ENCODE measurements around the gene TSPAN18.

TSPAN18 gene

GRCh38 chr11:44876194-44876723 lies 149.5 kb downstream of the TSPAN18 start:
- DNase-seq = no peak

DNA sequence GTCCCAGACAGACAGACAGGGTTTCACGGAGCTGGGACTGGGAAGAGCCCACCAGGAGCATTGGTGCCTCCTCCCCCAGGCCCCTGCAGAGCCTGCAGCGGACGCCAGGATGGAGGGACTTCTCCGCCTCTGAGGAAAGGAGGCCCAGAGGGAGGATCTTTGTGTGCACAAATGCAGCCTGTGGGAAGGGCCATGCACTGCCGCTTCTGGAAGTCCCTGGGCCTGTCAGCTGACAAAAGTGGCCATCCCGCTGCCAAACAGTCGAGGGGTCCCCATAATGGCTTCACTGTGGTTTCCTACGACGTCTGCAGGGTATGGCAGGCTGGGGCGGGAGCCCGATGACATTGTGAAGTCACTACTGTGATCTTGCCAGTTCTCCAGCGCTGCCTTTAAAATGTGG lies 150.1 kb downstream of the TSPAN18 start:
- DNase-seq = no peak

GRCh38 chr11:44877571-44878497 lies 151.1 kb downstream of the TSPAN18 start:
- DNase-seq = peak; percentile 25 to 42

DNA sequence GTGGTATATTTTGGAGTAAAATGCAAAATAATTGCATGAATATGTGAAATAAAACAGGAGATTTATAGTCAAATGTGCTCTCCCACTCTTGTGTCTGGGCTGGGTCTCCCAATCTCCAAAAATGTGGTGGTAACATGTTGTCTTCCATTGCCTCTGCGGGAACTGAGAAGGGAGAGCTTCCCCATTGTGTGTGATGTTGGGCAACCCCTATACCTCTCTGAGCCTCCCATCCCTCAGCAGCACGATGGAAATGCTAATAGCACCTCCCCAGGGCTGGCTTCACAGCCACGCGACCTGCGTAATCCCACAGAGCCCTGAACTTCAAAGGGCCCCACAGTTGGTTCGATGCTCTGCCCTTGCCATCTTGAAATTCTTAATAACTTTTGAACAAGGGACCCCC lies 151.9 kb downstream of the TSPAN18 start:
- DNase-seq = no peak

DNA sequence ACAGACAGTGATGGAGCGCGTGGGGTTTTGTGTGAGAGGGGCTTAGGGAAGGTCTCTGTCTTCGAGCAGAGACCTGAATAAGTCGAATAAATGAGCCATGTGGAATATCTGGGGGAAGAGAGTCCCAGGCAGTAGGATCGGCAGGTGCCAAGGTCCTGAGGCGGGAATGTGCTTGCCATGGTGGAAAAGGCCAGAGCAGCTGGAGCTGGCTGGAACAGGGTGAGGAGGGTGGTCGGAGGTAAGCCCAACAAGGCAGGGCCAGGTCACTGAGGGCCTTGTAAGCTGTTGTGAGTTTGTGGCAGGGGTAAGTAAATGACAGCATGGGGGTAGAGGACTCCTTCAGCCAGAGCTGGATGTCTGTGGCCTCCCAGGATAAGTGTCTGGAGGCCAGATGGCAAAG lies 152.7 kb downstream of the TSPAN18 start:
- no peak for DNase-seq

- DNase-seq = no peak
Observed at GRCh38 chr11:44880511-44880910, 153.7 kb downstream of the TSPAN18 start.

DNA sequence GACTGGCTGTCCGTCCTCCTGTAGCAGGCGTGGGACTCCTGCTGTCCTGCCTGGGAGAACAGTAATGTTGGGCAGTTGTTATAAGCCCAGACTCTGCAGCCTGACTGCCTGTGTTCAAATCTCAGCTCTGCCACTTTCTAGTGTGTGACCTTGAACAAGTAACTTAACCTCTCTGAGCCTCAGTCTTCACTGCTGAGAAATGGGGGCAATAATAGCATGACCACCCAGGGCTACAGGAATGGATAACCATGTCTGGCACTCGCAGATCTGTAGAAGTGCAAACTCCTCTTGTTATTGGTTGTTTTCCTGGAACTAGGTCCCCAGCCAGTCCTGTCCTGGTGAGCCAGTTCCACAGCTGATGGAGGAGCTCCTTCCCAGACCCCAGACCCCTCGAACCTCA lies 154.2 kb downstream of the TSPAN18 start:
- no peak for DNase-seq

GRCh38 chr11:44883277-44883676 lies 156.5 kb downstream of the TSPAN18 start:
- no peak for DNase-seq

DNA sequence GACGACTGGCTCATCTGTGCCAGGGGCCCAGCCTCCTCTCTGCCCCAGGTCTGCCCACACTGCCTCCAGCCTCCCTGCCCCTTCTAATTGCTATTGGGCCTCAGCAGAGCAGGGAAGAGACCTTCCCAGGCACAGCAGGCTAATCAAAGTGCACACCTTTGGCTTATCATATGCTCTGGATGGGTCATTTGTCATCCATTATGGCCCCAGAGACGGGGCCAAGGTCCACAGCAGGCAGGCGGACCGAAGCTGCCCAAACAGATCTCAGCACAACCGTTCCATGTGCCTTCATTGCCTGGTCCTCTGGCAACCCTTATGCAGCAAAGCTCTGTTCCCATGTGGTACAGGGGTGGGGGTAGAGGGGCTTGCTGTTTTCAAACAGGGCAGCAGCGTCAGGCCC lies 157.3 kb downstream of the TSPAN18 start:
- DNase-seq = no peak

GRCh38 chr11:44885065-44885810 lies 158.5 kb downstream of the TSPAN18 start:
- DNase-seq = no peak

- DNase-seq = no peak
Observed at GRCh38 chr11:44885919-44886789, 159.4 kb downstream of the TSPAN18 start.

- no peak for DNase-seq
Observed at GRCh38 chr11:44886790-44887140, 160.0 kb downstream of the TSPAN18 start.

- DNase-seq = no peak
Observed at GRCh38 chr11:44887636-44888035, 160.9 kb downstream of the TSPAN18 start.

DNA sequence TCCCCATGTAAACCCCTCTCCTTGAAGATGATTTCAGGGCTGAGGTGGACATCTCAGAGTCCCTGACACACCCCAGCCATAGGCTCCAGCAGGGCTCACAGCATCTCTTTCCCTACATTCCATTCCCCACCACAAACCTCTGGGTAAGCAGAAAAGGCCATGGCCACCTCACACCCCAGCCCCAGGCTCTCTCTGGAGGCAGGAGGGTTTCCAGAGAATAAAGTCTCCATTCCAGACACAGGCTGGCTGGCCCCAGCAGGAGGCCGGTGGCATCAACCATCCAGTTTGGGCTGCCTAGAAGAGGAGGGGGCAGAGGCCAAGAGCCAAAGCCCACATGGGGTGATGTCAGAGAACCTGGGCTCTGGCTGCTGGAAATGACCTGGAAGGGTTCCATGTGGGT lies 162.5 kb downstream of the TSPAN18 start:
- no peak for DNase-seq

DNA sequence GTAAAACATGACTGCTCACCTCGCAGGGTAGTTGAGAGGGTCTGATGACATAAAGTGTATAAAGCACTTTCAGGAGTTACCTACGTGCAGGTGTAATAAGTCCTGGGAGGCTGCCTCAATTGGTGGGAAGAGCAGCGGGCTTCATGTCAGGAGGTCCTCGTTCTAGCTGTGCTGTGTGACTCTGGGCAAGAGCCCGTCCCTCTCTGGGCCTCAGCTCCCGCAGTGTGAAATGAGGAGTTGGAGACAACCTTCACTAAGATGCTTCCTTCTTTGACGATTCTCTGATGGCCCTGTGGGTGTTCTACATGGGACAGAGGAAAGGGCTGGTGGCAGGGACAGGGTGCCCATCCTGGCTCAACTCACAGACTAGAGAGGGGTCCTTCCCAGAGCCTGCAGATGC lies 166.1 kb downstream of the TSPAN18 start:
- no peak for DNase-seq

- DNase-seq = no peak
Observed at GRCh38 chr11:44893308-44893822, 166.6 kb downstream of the TSPAN18 start.

GRCh38 chr11:44893846-44894617 lies 167.3 kb downstream of the TSPAN18 start:
- peak; percentile 62 to 73 for DNase-seq

GRCh38 chr11:44899959-44900358 lies 173.2 kb downstream of the TSPAN18 start:
- DNase-seq = peak in 1 of 2 experiments; percentile 28

- DNase-seq = no peak
Observed at GRCh38 chr11:44901120-44901633, 174.4 kb downstream of the TSPAN18 start.

GRCh38 chr11:44901786-44902185 lies 175.0 kb downstream of the TSPAN18 start:
- no peak for DNase-seq

- no peak for DNase-seq
Observed at GRCh38 chr11:44903035-44903434, 176.3 kb downstream of the TSPAN18 start.

DNA sequence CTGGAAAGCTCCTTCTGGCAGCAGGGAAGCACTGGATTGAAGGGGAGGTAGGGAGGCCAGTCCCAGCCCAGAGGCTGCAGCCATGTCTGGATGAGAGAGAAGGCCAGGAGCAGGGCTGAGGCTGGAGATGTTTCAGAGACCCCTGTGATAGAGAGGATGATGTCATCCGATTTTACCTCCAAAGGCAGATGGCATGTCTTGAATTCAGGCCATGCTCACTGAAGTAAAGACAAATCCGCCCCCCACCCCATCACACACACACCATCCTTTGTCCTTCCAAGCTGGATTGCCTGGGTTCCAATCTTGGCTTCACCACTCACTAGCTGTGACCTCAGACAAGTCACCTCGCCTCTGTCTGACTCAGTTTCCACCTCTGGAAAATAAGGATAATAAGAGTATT lies 176.8 kb downstream of the TSPAN18 start:
- no peak for DNase-seq

Measured in NCI-H1930 (cell line).